Left ventricle myocardium inferior (tissue), 1 donor: ENCODE data around the gene DNM3. TPM values are rescaled to one million over a fixed set of nuclear protein-coding genes. Genes with fewer than 3 reads are reported as not detected.

ENCODE experiments used
- DNase-seq: peaks from one replicate; pipeline ENCODE4 v3.0.0-alpha.2; 2020
- H3K27ac ChIP-seq: fragments of 200-600 bp; replicated peaks from 2 replicates; pipeline ENCODE4 v1.8.0; 2021
- H3K27me3 ChIP-seq: fragments of 200-600 bp; 2 replicates; pipeline ENCODE4 v1.8.0; 2021; ENCODE audit warnings: low read depth
- H3K36me3 ChIP-seq: fragments of 200-600 bp; 2 replicates; pipeline ENCODE4 v1.8.0; 2021
- H3K4me1 ChIP-seq: fragments of 200-600 bp; 2 replicates; pipeline ENCODE4 v1.8.0; 2021
- H3K4me3 ChIP-seq: fragments of 200-600 bp; 2 replicates; pipeline ENCODE4 v1.8.0; 2021; ENCODE audit warnings: mild to moderate bottlenecking, moderate library complexity
- H3K9me3 ChIP-seq: fragments of 200-600 bp; replicated peaks from 2 replicates; pipeline ENCODE4 v1.8.0; 2021
- CTCF ChIP-seq: fragments of 200-600 bp; IDR thresholded peaks from 2 replicates; pipeline ENCODE4 v1.8.0; 2021; ENCODE audit warnings: antibody characterized with exemption, mild to moderate bottlenecking, borderline replicate concordance
- intact Hi-C: fragments of 100-400 bp; cut with micrococcal nuclease; formaldehyde crosslinking; loops from one replicate; pipeline ENCODE4 v1.11.0; 2022
- microRNA-seq: library from miRNA; unstranded; fragments of <30 nt; microRNA quantifications from one replicate; pipeline ENCODE4 v1.2.0, GENCODE V29; 2020
- total RNA-seq: library from RNA; stranded (reverse); fragmentation: NEBNext Ultra II Directional; extraction: Animal tissue kit (Norgen Biotek cat#: 25700); gene quantifications from one replicate; pipeline ENCODE4 v1.2.1, GENCODE V29; 2021
- donor health status: DM: no; HTN: yes; CAD: no; lungs with severe emphysema.

DNM3 gene
- total RNA-seq, 1 donor from 2014 or later, result 1.2 TPM

- Histone ChIP-seq H3K4me3 (no peak overlapping the region), H3K4me1 (peaks cover under 1% of the 10 kb centered on the region), H3K27me3 (no peaks in the 10 kb centered on the region), H3K36me3 (no peaks in the 10 kb centered on the region), H3K9me3 (no peaks in the 10 kb centered on the region), H3K27ac (no peak overlapping the region)
- DNase-seq, result no peak
- TF ChIP-seq CTCF, result no peak
- intact Hi-C loops, result no loop called here
Measured at GRCh38 chr1:172460177-172460576, 618.9 kb downstream of the DNM3 start.

DNA sequence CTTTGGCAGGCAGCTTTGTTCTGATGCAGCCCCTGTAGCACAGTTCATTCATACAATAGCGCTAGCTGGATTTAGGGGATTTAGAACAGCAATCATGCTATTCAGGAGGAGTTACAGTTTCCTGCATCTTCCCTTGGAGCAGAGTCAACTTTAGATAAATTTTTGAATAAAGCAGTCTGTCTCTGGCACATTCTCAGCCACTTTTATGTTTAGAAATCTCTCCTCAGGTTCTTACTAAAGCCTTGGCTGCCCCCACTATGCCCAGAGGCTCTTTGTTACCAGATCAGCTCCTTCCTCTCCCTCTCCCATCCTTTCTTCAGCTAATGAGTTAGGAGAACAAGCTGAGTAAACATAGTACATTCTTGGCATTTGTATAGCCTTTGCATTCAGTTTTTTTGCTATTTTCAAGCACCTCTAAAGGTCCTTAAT is 619.6 kb downstream of the DNM3 start:
- intact Hi-C loops, result no loop called here
- Histone ChIP-seq H3K9me3 (no peaks in the 10 kb centered on the region), H3K36me3 (no peaks in the 10 kb centered on the region), H3K27me3 (no peaks in the 10 kb centered on the region), H3K4me1 (peaks cover 6% of the 10 kb centered on the region), H3K4me3 (no peak overlapping the region), H3K27ac (no peak overlapping the region)
- TF ChIP-seq CTCF, result no peak
- DNase-seq, result no peak

Small RNA genes lying within 50 kb of the gene (microRNA-seq; reads per million reads assigned to microRNA genes)
- 37.8 reads per million, percentile 45 among the genes with 10 or more reads in this experiment for gene MIR199A2
- gene MIR3120, result not detected

Other genes starting within 250 kb of the DNM3 start
- not detected for gene MYOCOS, start 219.3 kb upstream of the DNM3 start, total RNA-seq
- gene MYOC, start 188.8 kb upstream of the DNM3 start, total RNA-seq, result 1.0 TPM
- 8.1 TPM for gene VAMP4, start 99.4 kb upstream of the DNM3 start, total RNA-seq
- gene METTL13, start 59.8 kb upstream of the DNM3 start, total RNA-seq, result 15.8 TPM